Measurements from ENCODE around the gene CXCR6. TPM values are rescaled to one million over a fixed set of nuclear protein-coding genes. Genes with fewer than 3 reads are reported as not detected.

CXCR6 gene
- polyA plus RNA-seq, 4 donors = 0.45 to 2.7 (median 1.9) TPM

DNA sequence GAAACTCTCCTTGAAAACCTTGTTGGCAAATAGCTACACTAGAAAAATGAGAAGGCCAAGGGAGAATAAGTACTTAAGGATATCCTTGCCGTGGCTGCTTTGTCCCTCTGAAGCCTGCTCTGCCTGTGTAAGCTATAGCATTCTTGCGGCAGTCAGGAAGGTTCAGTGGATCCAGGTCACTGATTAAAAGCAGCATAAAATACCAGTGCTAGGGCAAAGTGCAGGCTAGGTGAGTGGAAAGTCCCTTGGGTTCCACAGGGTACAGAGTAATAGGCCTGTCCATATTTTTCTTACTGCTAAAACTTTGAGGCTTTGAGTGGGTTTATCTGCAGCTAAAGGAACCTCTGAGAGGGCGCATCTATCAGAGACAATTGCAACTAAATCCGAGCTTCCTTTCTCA lies 10.3 kb downstream of the CXCR6 start:
- WGBS, 3 donors = 54 to 80% (median 57%) methylated on average over 4 of the region's 4 CpGs
- no peak overlapping the region for H3K4me3 ChIP-seq (ENCODE audit: low read depth in 1 of 3, low read length in 3 of 3)
- no peaks in the 10 kb centered on the region for H3K9me3 ChIP-seq (ENCODE audit: control insufficient read depth in 2 of 2, insufficient read depth in 1 of 2, low read depth in 1 of 2, low read length in 1 of 2)
- no peak overlapping the region for H3K27ac ChIP-seq (ENCODE audit: low read depth in 1 of 3, low read length in 2 of 3)
- peaks cover 0 to 3% (median 0%) of the 10 kb centered on the region in 3 donors for H3K4me1 ChIP-seq (ENCODE audit: control insufficient read depth in 3 of 3, insufficient read depth in 2 of 3, low read depth in 1 of 3, low read length in 2 of 3)
- DNase-seq = peak; percentile 59 to 61
- no peaks in the 10 kb centered on the region for H3K27me3 ChIP-seq (ENCODE audit: control insufficient read depth in 3 of 3, insufficient read depth in 3 of 3, low read length in 3 of 3)
- no peak for FAIRE-seq
- H3K36me3 ChIP-seq (ENCODE audit: control insufficient read depth in 3 of 3, insufficient read depth in 2 of 3, low read depth in 1 of 3, low read length in 3 of 3) = peaks cover 31 to 78% (median 32%) of the 10 kb centered on the region in 3 donors

DNA sequence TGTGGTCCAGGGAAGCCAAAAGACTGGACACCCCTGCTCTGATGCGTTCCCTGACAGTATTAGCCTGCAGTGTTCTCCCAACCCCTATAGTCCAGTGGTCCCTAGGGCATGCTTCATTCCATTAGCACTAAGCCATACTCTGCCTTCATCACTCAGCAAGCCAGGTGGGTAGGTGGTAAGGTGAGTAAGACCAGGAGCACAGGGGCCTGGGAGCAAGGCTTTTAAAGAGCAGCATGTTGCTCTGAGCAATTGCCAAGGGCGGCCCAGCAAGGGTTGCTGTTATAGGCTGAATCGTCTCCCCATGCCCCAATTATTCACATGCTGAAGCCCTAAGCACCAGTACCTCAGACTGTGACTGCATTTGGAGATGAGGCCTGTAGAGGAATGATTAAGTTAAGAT lies 11.0 kb downstream of the CXCR6 start:
- FAIRE-seq = no peak
- Histone ChIP-seq H3K4me1 (ENCODE audit: control insufficient read depth in 3 of 3, insufficient read depth in 2 of 3, low read depth in 1 of 3, low read length in 2 of 3) (peaks cover 0 to 3% (median 0%) of the 10 kb centered on the region in 3 donors), H3K27me3 (ENCODE audit: control insufficient read depth in 3 of 3, insufficient read depth in 3 of 3, low read length in 3 of 3) (no peaks in the 10 kb centered on the region), H3K36me3 (ENCODE audit: control insufficient read depth in 3 of 3, insufficient read depth in 2 of 3, low read depth in 1 of 3, low read length in 3 of 3) (peaks cover 32 to 80% (median 38%) of the 10 kb centered on the region in 3 donors), H3K27ac (ENCODE audit: low read depth in 1 of 3, low read length in 2 of 3) (no peak overlapping the region), H3K4me3 (ENCODE audit: low read depth in 1 of 3, low read length in 3 of 3) (no peak overlapping the region), H3K9me3 (ENCODE audit: control insufficient read depth in 2 of 2, insufficient read depth in 1 of 2, low read depth in 1 of 2, low read length in 1 of 2) (no peaks in the 10 kb centered on the region)
- DNase-seq = no peak
- 97 to 98% (median 97%) methylated on average over 3 of the region's 3 CpGs for WGBS, 3 donors

DNA sequence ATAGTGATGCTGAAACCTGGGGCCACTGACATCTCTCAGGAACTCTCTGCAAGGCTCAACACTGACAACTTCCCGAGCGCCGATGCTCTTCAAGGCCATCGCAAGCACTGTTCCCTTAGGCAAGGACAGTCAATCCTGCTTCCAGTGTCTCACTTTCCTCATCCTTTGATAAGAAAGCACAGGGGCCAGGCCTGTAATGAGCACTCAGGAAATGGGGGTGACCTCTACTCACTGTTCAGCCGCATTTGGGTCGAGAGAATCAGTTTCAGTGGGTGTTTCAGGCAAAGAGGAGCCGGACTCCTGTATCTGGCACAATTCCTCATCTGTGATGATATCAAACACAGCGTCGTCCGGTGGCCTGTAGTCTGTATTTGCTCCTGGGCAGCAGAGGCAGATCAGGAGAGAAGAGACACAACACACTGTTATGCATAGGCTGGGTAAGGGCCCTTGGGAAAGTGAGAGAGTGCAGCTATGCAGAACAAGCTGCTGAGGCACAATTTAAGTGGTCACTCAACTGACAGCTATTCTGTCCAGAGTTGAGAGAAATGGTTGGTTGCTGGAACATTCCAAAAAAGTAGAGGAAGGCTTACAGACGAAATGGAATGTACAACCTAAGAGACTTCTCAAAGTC lies 11.9 kb downstream of the CXCR6 start:
- Histone ChIP-seq H3K27ac (ENCODE audit: low read depth in 1 of 3, low read length in 2 of 3) (no peak overlapping the region), H3K27me3 (ENCODE audit: control insufficient read depth in 3 of 3, insufficient read depth in 3 of 3, low read length in 3 of 3) (no peaks in the 10 kb centered on the region), H3K4me1 (ENCODE audit: control insufficient read depth in 3 of 3, insufficient read depth in 2 of 3, low read depth in 1 of 3, low read length in 2 of 3) (peaks cover 0 to 3% (median 0%) of the 10 kb centered on the region in 3 donors), H3K36me3 (ENCODE audit: control insufficient read depth in 3 of 3, insufficient read depth in 2 of 3, low read depth in 1 of 3, low read length in 3 of 3) (peaks cover 37 to 80% (median 39%) of the 10 kb centered on the region in 3 donors), H3K9me3 (ENCODE audit: control insufficient read depth in 2 of 2, insufficient read depth in 1 of 2, low read depth in 1 of 2, low read length in 1 of 2) (no peaks in the 10 kb centered on the region), H3K4me3 (ENCODE audit: low read depth in 1 of 3, low read length in 3 of 3) (no peak overlapping the region)
- DNase-seq (no peak), FAIRE-seq (no peak)
- 86 to 90% (median 88%) methylated on average over 11 of the region's 11 CpGs for WGBS, 3 donors

DNA sequence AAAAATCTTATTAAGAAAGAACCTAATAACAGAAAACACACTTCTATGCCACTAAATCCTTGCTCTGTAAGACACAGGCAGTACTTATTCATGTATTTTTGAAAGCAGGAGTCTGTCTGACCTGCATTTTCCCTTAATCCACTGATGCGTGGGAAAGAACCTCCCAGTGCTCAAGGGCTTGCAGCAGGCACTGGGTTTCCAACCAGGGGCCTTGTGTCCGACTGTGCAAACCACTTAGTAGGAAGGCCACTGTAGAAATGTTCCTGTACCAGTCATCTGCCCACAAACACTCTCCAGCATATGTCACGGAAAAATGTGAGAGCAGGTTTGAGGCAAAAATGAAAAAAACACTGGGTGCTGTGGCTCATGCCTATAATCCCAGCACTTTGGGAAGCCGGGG lies 12.4 kb downstream of the CXCR6 start:
- DNase-seq = no peak
- H3K4me1 ChIP-seq (ENCODE audit: control insufficient read depth in 3 of 3, insufficient read depth in 2 of 3, low read depth in 1 of 3, low read length in 2 of 3) = peaks cover 0 to 3% (median 0%) of the 10 kb centered on the region in 3 donors
- no peak for FAIRE-seq
- H3K4me3 ChIP-seq (ENCODE audit: low read depth in 1 of 3, low read length in 3 of 3) = no peak overlapping the region
- no peaks in the 10 kb centered on the region for H3K9me3 ChIP-seq (ENCODE audit: control insufficient read depth in 2 of 2, insufficient read depth in 1 of 2, low read depth in 1 of 2, low read length in 1 of 2)
- 82 to 97% (median 95%) methylated on average over 4 of the region's 4 CpGs for WGBS, 3 donors
- no peak overlapping the region for H3K27ac ChIP-seq (ENCODE audit: low read depth in 1 of 3, low read length in 2 of 3)
- H3K27me3 ChIP-seq (ENCODE audit: control insufficient read depth in 3 of 3, insufficient read depth in 3 of 3, low read length in 3 of 3) = no peaks in the 10 kb centered on the region
- peaks cover 36 to 77% (median 40%) of the 10 kb centered on the region in 3 donors for H3K36me3 ChIP-seq (ENCODE audit: control insufficient read depth in 3 of 3, insufficient read depth in 2 of 3, low read depth in 1 of 3, low read length in 3 of 3)

DNA sequence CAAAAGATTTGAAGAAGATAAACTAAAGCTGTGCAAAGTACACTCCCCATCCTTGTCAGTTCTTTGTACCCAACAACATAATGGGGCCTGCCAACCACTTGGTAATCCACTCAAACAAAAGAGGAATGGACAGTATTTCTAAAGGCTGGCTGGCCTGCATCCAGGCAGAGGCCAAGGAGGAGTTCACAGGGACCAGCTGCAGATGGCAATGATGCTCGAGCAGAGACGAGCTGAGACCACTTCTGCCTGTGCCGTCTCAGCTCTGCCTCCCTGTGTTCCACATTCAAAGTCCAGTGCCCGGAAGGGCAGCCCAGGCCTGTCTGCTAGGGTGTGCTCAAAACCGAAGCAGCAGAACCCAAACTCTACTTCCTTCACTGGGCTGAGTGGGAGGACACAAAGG lies 14.3 kb downstream of the CXCR6 start:
- Histone ChIP-seq H3K4me1 (ENCODE audit: control insufficient read depth in 3 of 3, insufficient read depth in 2 of 3, low read depth in 1 of 3, low read length in 2 of 3) (peaks cover 0 to 3% (median 0%) of the 10 kb centered on the region in 3 donors), H3K27me3 (ENCODE audit: control insufficient read depth in 3 of 3, insufficient read depth in 3 of 3, low read length in 3 of 3) (no peaks in the 10 kb centered on the region), H3K36me3 (ENCODE audit: control insufficient read depth in 3 of 3, insufficient read depth in 2 of 3, low read depth in 1 of 3, low read length in 3 of 3) (peaks cover 32 to 75% (median 41%) of the 10 kb centered on the region in 3 donors), H3K9me3 (ENCODE audit: control insufficient read depth in 2 of 2, insufficient read depth in 1 of 2, low read depth in 1 of 2, low read length in 1 of 2) (no peaks in the 10 kb centered on the region), H3K27ac (ENCODE audit: low read depth in 1 of 3, low read length in 2 of 3) (peak overlapping the region in 1 of 3 donors; percentile 12), H3K4me3 (ENCODE audit: low read depth in 1 of 3, low read length in 3 of 3) (no peak overlapping the region)
- no peak for DNase-seq
- no peak for FAIRE-seq
- WGBS, 3 donors = 79 to 89% (median 83%) methylated on average over 5 of the region's 5 CpGs

DNA sequence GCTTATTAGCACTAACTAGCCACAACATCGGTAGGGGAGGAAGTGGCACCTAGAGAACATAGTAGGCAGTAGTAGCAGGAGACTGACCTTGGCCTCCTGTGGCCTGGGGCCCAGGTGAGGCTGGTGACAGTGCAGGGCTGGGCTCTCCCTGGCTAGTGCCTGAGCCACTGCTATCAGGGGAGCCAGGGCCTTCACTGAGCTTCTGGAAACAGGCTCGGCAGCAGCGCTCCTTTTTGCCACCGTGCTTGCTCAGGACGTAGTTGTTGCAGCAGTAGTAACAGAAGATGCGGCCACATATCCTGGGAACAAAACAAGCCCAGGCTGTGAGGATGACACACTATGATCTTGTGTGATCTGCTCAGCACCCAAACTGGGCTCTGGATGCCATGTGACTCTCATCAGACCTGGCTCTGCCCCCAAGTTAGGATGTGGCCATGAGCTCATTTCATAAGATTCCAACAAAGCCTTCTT lies 15.1 kb downstream of the CXCR6 start:
- no peak for DNase-seq
- Histone ChIP-seq H3K27me3 (ENCODE audit: control insufficient read depth in 3 of 3, insufficient read depth in 3 of 3, low read length in 3 of 3) (no peaks in the 10 kb centered on the region), H3K9me3 (ENCODE audit: control insufficient read depth in 2 of 2, insufficient read depth in 1 of 2, low read depth in 1 of 2, low read length in 1 of 2) (no peaks in the 10 kb centered on the region), H3K36me3 (ENCODE audit: control insufficient read depth in 3 of 3, insufficient read depth in 2 of 3, low read depth in 1 of 3, low read length in 3 of 3) (peaks cover 31 to 76% (median 37%) of the 10 kb centered on the region in 3 donors), H3K4me1 (ENCODE audit: control insufficient read depth in 3 of 3, insufficient read depth in 2 of 3, low read depth in 1 of 3, low read length in 2 of 3) (peaks cover 0 to 3% (median 0%) of the 10 kb centered on the region in 3 donors), H3K4me3 (ENCODE audit: low read depth in 1 of 3, low read length in 3 of 3) (no peak overlapping the region), H3K27ac (ENCODE audit: low read depth in 1 of 3, low read length in 2 of 3) (peak overlapping the region in 1 of 3 donors; percentile 37)
- FAIRE-seq = no peak
- WGBS, 3 donors = 87 to 93% (median 89%) methylated on average over 6 of the region's 6 CpGs

DNA sequence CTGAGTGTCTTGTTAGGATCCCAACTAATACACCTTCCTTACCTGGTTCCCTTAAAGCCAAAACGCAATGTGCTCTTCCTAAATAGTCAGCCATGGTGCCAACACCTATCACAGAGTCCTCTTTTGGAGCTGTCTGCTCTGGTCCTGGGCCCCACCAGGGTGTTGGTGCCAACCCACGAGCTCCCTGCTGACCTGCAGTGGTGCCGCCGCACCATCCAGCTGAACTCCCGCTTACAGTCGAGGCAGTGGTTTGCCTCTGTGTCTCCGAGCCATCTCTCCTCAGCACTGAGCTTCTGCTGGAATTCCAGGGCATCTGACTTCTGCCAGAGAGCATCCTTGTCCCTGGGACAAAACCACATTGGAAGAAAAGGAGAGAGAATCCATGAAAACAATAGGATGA lies 15.9 kb downstream of the CXCR6 start:
- no peaks in the 10 kb centered on the region for H3K9me3 ChIP-seq (ENCODE audit: control insufficient read depth in 2 of 2, insufficient read depth in 1 of 2, low read depth in 1 of 2, low read length in 1 of 2)
- no peaks in the 10 kb centered on the region for H3K4me1 ChIP-seq (ENCODE audit: control insufficient read depth in 3 of 3, insufficient read depth in 2 of 3, low read depth in 1 of 3, low read length in 2 of 3)
- DNase-seq (no peak), FAIRE-seq (no peak)
- WGBS, 3 donors = 90 to 97% (median 95%) methylated on average over 7 of the region's 7 CpGs
- H3K27me3 ChIP-seq (ENCODE audit: control insufficient read depth in 3 of 3, insufficient read depth in 3 of 3, low read length in 3 of 3) = no peaks in the 10 kb centered on the region
- no peak overlapping the region for H3K27ac ChIP-seq (ENCODE audit: low read depth in 1 of 3, low read length in 2 of 3)
- H3K4me3 ChIP-seq (ENCODE audit: low read depth in 1 of 3, low read length in 3 of 3) = no peak overlapping the region
- H3K36me3 ChIP-seq (ENCODE audit: control insufficient read depth in 3 of 3, insufficient read depth in 2 of 3, low read depth in 1 of 3, low read length in 3 of 3) = peaks cover 34 to 75% (median 34%) of the 10 kb centered on the region in 3 donors

DNA sequence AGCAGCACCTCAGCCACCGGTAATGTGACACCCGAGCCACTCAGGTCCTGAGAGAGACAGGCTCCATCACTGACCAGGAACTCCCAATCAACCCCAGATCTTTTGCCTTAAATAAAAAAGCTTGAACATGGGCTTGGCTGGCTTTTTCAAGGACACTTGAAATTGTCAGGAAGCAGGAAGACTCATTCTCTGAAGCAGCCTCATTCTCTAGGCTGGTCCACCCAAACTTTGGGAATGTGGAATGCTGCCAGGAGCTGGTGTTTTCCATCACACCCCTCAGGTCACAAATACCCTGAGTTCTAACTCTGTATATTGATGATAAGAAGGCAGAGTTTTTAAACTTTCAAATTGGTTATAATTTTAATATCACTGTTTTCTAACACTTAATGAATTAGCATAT lies 17.0 kb downstream of the CXCR6 start:
- Histone ChIP-seq H3K9me3 (ENCODE audit: control insufficient read depth in 2 of 2, insufficient read depth in 1 of 2, low read depth in 1 of 2, low read length in 1 of 2) (no peaks in the 10 kb centered on the region), H3K4me3 (ENCODE audit: low read depth in 1 of 3, low read length in 3 of 3) (no peak overlapping the region), H3K27ac (ENCODE audit: low read depth in 1 of 3, low read length in 2 of 3) (no peak overlapping the region), H3K4me1 (ENCODE audit: control insufficient read depth in 3 of 3, insufficient read depth in 2 of 3, low read depth in 1 of 3, low read length in 2 of 3) (no peaks in the 10 kb centered on the region), H3K27me3 (ENCODE audit: control insufficient read depth in 3 of 3, insufficient read depth in 3 of 3, low read length in 3 of 3) (no peaks in the 10 kb centered on the region), H3K36me3 (ENCODE audit: control insufficient read depth in 3 of 3, insufficient read depth in 2 of 3, low read depth in 1 of 3, low read length in 3 of 3) (peaks cover 31 to 73% (median 35%) of the 10 kb centered on the region in 3 donors)
- DNase-seq = no peak
- 90 to 94% (median 93%) methylated on average over 2 of the region's 2 CpGs for WGBS, 3 donors
- FAIRE-seq = no peak

Data from small intestine (tissue), 7 donors.